ENCODE results near the gene WDR18. TPM values are rescaled to one million over a fixed set of nuclear protein-coding genes. Genes with fewer than 3 reads are reported as not detected.

WDR18 gene
- total RNA-seq, 2 donors from 2014 or later: 68.6 to 85.6 TPM

GRCh38 chr19:952680-953444, 31.3 kb upstream of the WDR18 start:
- Histone ChIP-seq H3K4me1 (ENCODE audit: control insufficient read depth, insufficient read depth, low read length) (peaks cover 6% of the 10 kb centered on the region), H3K27me3 (ENCODE audit: control insufficient read depth, insufficient read depth, low read length, poor library complexity, severe bottlenecking) (no peaks in the 10 kb centered on the region), H3K4me3 (ENCODE audit: low read length) (no peak overlapping the region), H3K27ac (ENCODE audit: low read depth, low read length) (peak overlapping the region; percentile 66), H3K9me3 (ENCODE audit: control insufficient read depth, low read length) (no peaks in the 10 kb centered on the region), H3K9ac (ENCODE audit: extremely low read depth, low read length, poor library complexity, severe bottlenecking) (no peak overlapping the region), H3K36me3 (ENCODE audit: control insufficient read depth, insufficient read depth, low read length) (no peaks in the 10 kb centered on the region)
- H3K4me1 Mint-ChIP-seq: peaks cover 19% of the 10 kb centered on the region
- H3K9me3 Mint-ChIP-seq: no peaks in the 10 kb centered on the region
- peak overlapping the region; percentile 83 for H3K27ac Mint-ChIP-seq
- H3K4me3 Mint-ChIP-seq: peak overlapping the region; percentile 35
- TF ChIP-seq CTCF (conservative IDR thresholded peaks at IDR 0.05): no peak
- DNase-seq: peak; percentile 69
- WGBS, 2 experiments (ENCODE audit: insufficient coverage in 1 of 2, insufficient read length in 1 of 2): 60 to 63% methylated on average over 2 to 21 of the region's 21 CpGs
- H3K36me3 Mint-ChIP-seq (ENCODE audit: low read depth): peaks cover 4% of the 10 kb centered on the region
- no peaks in the 10 kb centered on the region for H3K27me3 Mint-ChIP-seq (ENCODE audit: insufficient read depth)

- H3K9me3 ChIP-seq (ENCODE audit: control insufficient read depth, low read length): no peaks in the 10 kb centered on the region
- Mint-ChIP-seq H3K9me3 (no peaks in the 10 kb centered on the region), H3K36me3 (ENCODE audit: low read depth) (peaks cover 6% of the 10 kb centered on the region), H3K27ac (peak overlapping the region; percentile 88), H3K27me3 (ENCODE audit: insufficient read depth) (no peaks in the 10 kb centered on the region), H3K4me3 (peak overlapping the region; percentile 35), H3K4me1 (peaks cover 19% of the 10 kb centered on the region)
- peak; percentile 81 for DNase-seq
- no peaks in the 10 kb centered on the region for H3K36me3 ChIP-seq (ENCODE audit: control insufficient read depth, insufficient read depth, low read length)
- H3K27ac ChIP-seq (ENCODE audit: low read depth, low read length): peak overlapping the region; percentile 53
- H3K27me3 ChIP-seq (ENCODE audit: control insufficient read depth, insufficient read depth, low read length, poor library complexity, severe bottlenecking): no peaks in the 10 kb centered on the region
- H3K9ac ChIP-seq (ENCODE audit: extremely low read depth, low read length, poor library complexity, severe bottlenecking): no peak overlapping the region
- TF ChIP-seq CTCF (conservative IDR thresholded peaks at IDR 0.05): no peak
- H3K4me1 ChIP-seq (ENCODE audit: control insufficient read depth, insufficient read depth, low read length): peaks cover 6% of the 10 kb centered on the region
- 77 to 81% methylated on average over 25 to 32 of the region's 33 CpGs for WGBS, 2 experiments (ENCODE audit: insufficient coverage in 1 of 2, insufficient read length in 1 of 2)
- no peak overlapping the region for H3K4me3 ChIP-seq (ENCODE audit: low read length)
Observed at GRCh38 chr19:953445-954271, 30.5 kb upstream of the WDR18 start.

GRCh38 chr19:954272-954671, 29.9 kb upstream of the WDR18 start:
- Histone ChIP-seq H3K27me3 (ENCODE audit: control insufficient read depth, insufficient read depth, low read length, poor library complexity, severe bottlenecking) (no peaks in the 10 kb centered on the region), H3K4me3 (ENCODE audit: low read length) (no peak overlapping the region), H3K4me1 (ENCODE audit: control insufficient read depth, insufficient read depth, low read length) (peaks cover 6% of the 10 kb centered on the region), H3K9ac (ENCODE audit: extremely low read depth, low read length, poor library complexity, severe bottlenecking) (no peak overlapping the region), H3K9me3 (ENCODE audit: control insufficient read depth, low read length) (no peaks in the 10 kb centered on the region), H3K27ac (ENCODE audit: low read depth, low read length) (peak overlapping the region; percentile 24), H3K36me3 (ENCODE audit: control insufficient read depth, insufficient read depth, low read length) (peaks cover 6% of the 10 kb centered on the region)
- Mint-ChIP-seq H3K9me3 (no peaks in the 10 kb centered on the region), H3K36me3 (ENCODE audit: low read depth) (peaks cover 9% of the 10 kb centered on the region), H3K4me1 (peaks cover 19% of the 10 kb centered on the region), H3K27ac (peak overlapping the region; percentile 90), H3K27me3 (ENCODE audit: insufficient read depth) (no peaks in the 10 kb centered on the region), H3K4me3 (no peak overlapping the region)
- no peak for TF ChIP-seq CTCF (conservative IDR thresholded peaks at IDR 0.05)
- no peak for DNase-seq
- 86 to 89% methylated on average over 9 to 14 of the region's 14 CpGs for WGBS, 2 experiments (ENCODE audit: insufficient coverage in 1 of 2, insufficient read length in 1 of 2)

Measured in endodermal cell (in vitro differentiated cells).